HG03469 (cell line): ENCODE results near the gene OGN.

ENCODE experiments used
- ATAC-seq: cut with Tn5 transposase; IDR thresholded peaks from one replicate; pipeline ENCODE4 v1.9.1; 2021; ENCODE audit warnings: mild to moderate bottlenecking, moderate library complexity, moderate number of reproducible peaks; ENCODE audit not compliant: unreplicated experiment

Gene OGN

DNA sequence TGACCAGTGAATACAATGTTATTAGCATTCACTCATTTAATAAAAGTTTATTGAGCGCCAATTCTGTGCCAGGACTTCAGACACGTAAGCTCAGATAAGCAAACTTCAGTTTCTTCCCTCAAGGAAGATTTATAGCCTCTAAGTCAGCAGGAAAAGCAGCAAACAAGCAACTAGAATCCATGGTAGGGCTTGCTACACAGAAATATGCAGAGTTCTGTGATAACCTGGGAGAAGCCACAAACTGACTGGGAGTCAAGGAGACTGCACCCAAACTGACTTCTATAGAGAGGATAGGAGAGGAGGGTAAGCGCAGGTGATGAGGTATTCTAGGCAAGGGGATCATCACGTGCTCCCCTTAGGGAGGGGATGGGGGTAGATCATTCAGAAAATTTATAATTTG lies 1.4 kb upstream of the OGN start:
- no peak for ATAC-seq

DNA sequence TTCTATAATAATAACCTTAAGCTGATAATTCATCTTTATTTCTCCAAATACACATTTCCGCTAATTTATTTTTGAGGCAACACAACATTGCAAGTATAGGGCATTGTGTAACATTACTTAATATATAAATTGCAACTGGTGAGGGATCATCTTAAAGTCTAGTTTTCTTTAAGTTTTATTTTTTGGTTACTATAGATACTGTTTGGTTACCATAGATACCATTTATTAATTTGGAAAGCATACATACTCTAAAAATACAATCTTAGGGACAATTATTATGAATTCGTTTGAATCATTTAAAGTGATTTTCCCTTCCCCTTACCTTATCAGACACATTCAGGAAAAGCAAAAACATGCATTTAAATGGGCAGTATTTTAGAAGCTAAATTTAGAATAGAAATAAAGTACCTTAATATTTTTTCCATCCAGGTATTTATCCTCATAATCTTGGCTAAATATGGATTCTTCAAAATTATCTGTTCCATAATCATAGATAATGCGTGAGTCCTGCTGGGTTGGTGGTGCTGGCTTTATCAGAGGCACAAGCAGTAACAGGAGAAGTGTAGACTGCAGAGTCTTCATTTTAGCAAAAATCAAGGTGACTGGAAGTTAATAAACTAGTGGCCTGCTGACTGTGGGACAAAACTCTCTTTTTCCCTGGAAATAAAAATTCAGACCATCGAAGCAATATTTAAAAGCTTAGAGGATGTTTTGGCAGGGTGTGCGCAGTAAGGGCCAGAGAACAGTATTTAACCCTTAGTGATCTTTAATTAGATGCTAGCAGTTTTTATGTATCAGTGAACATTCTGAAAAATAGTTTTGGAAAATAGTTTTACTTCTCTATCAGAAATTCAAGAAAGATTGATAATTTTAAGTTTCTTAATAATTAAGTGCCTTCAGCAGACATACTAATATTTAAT lies 1.3 kb downstream of the OGN start:
- ATAC-seq: no peak

DNA sequence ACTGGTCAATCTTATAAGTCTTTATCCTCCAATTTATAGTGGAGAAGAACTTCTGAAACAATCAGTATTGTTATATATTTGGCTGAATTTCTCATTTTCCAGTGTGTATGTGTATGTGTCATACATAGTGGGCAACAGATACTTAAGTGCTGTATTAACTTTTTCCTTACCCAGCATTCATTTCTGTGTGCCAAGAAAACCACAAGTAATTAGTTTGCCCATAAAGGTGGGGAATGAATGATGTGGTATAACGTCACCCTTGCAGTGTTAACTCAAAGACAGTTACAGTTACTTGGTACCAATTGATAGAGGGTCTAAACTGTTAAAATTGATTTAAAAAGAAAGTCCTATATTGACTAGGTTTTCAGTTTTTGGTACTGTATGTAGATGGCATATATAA lies 2.0 kb downstream of the OGN start:
- ATAC-seq: no peak

- ATAC-seq: no peak
These were observed 6.5 kb downstream of the OGN start for GRCh38 chr9:92397853-92398252.

DNA sequence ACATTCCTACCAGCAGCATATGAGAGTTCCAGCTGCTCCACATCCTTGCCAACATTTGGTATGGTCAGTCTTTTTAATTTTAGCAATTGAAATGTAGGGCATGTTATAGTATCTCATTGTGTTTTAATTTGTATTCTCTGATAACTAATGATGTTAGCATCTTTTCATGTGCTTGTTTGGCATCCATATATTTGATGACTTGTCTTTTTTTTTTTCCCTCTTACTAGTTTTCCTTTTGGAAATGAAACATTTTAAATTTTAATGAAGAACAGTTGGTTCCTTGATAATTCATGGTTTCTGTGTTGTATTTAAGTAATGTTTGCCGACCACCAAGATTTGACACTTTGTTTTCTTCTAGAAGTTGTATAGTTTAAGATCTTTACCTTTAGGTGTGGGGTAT lies 8.8 kb downstream of the OGN start:
- no peak for ATAC-seq

DNA sequence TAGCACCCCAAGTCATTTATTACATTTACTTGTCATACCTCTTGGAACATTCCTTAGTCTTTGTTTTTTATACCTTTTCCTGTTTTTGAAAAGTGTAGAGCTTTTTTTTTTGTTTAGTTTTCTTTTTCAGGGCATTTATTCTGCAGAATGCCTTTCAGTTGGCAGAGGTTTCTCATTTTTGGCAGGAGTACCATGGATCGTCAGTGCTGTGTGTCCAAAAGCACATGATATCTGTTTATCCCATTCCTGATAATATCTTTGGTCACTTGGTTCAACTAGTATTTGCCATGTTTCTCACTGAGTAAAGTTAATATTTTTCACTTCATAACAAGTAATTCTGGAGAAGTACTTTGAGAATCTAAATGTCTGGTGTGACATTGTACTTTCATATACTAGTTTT lies 10.7 kb downstream of the OGN start:
- ATAC-seq: no peak

- ATAC-seq: no peak
These were observed 11.7 kb downstream of the OGN start for GRCh38 chr9:92392690-92393089.

- no peak for ATAC-seq
These were observed 18.4 kb downstream of the OGN start for GRCh38 chr9:92385953-92386352.

DNA sequence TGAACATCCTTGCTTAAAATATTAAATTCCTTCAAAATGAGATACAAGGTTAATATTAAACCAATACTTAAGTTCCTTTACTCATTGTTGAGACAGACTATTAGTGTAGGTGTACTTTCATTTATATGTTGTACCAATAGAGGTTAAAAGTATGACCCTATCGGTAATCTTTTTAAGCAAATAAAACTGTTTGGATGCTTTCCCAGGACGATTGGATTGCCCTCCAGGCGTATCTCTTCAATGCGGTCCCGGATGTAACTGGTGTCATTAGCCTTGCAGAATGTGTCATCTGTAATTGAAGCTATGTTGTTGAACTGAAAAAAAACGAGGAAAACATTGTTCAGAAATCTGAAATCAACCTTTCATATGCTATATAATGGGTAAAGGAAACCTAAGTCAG lies 18.9 kb downstream of the OGN start:
- no peak for ATAC-seq

DNA sequence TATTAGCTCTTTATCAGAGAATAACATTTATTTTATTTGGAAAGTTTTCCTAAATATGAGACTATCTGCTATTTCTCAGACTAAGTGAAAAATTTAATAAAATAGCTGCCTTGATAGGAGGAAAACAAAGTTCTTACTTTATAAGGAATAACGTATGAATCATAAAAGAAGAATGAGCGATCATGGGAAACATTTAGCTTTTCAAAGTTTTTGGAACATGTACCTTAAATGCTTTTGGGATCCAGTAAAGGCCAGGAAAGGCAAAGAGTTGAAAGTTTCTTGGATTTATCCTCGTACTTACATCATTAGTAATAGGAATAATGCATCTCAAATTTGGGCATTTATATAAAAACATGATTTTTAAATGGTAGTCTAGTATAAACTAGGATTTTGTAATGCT lies 19.4 kb downstream of the OGN start:
- ATAC-seq: no peak

GRCh38 chr9:92384375-92384774 lies 20.0 kb downstream of the OGN start:
- ATAC-seq: no peak

GRCh38 chr9:92381775-92382174 lies 22.6 kb downstream of the OGN start:
- no peak for ATAC-seq

DNA sequence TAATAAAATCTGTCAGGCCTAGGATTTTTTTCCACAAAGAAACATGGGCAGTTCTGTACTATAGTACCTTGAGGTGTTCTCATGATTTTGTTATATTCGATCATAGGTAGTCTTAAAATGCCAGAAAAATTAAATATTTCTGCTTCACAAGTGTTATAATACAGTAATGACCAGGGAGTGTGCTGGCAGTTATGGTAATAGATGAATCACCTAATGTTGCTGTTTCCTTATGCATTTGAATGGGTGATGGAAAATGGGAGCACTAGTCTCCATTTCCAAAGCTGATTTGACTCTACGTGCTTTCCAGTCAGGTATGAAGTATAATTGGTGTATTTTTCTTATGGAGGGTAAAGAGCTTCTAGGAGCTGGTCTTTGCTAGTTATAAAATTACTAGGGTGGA lies 23.8 kb downstream of the OGN start:
- ATAC-seq: no peak

DNA sequence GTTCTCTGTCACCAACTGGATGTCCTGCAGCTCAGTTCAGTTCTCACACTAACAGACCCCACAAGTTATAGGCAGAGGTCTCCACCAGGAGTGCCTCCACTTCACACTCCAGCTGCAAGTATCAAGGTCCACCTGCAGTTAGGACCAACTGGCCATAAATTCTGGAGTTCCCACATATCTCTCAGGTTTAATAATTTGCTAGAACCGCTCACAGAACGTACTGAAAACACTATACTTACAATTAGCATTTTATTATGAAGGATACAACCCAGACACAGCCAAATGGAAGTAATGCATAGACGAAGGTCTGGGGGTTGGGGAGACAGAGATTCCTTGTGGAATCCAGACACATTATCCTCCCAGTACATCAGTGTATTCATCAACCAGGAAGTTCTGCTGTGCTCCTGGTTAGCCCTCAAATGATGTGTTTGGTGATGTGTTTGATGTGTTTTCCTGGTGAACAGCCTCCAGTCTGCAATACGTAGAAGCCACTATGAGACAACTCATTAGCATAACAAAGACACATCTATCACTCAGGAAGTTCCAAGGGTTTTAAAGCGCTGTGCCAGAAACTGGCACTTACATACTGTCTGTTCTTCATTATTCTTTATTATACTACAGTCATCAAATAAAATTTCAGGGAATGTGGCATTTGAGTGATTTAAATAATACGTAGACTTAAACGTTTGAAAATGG lies 25.4 kb downstream of the OGN start:
- ATAC-seq: no peak

DNA sequence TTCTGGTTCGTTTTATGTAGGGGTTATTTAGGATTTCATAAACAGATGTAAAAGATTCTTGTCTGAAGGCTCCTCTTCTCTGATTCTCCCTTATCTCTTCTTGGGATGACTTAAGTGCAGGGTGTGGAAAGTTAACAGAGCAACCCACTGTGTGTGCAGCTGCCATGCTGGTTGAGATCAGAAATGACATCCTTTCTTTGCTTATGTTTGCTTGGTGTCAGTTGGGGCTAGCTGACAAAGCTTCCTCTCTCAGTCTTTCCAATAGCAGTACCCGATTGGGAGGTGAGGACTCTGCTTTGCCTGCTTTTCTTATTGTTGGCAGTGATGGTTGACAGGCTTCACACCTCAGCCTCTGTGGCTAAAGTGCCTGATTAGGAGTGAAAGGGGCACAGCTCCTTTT lies 26.5 kb downstream of the OGN start:
- ATAC-seq: no peak

DNA sequence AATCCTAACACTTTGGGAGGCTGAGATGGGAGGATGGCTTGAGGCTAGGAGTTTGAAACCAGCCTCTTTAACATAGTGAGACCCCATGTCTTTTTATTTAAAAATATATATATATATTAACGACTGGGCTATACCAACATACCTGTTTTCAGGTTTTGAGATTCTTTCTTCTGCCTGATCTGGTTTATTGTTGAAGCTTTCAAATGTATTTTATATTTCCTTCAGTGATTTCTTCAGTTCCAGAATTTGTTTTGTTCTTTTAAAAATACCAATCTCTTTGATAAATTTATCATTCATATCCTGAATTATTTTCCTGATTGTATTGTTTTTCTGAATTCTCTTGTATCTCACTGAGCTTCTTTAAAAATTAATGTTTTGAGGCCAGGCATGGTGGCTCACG lies 31.2 kb downstream of the OGN start:
- no peak for ATAC-seq

DNA sequence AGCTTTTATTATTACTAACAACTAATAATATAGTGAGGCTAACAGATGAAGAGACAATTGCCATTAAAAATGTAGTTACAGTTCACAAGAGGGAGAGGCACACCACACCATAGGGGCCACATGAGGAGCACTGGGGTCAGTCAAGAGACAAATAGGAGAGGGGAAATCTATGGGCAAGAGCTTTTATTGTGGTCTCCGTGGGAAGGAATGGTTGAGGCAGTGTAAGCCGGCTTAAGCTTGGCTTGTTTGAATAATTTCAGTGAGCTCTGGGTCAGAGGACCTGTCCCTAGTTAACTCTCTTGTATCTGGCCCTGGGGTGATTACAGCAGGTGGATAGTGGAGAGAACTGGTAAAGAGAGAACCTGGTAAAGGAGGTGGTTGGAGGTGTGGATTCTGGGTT lies 35.3 kb downstream of the OGN start:
- no peak for ATAC-seq

DNA sequence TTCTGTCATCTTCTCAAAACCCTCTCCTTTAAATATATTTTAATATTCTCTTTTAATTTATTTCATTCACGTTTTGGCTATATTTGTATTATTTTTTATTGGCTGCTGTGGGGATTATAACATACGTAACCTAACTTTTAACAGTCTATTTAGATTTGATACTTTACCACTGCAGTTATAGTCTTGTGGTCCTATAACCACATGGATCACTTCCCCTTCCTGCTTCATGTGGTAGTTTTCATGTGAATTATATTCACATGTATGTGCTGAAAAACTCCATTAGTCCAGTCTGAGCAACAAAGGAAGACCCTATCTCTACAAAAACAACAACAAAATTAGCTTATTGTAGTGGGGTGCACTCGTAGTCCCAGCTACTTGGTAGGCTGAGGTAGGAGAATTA lies 44.3 kb downstream of the OGN start:
- ATAC-seq: no peak

GRCh38 chr9:92359394-92359995 lies 44.9 kb downstream of the OGN start:
- no peak for ATAC-seq

DNA sequence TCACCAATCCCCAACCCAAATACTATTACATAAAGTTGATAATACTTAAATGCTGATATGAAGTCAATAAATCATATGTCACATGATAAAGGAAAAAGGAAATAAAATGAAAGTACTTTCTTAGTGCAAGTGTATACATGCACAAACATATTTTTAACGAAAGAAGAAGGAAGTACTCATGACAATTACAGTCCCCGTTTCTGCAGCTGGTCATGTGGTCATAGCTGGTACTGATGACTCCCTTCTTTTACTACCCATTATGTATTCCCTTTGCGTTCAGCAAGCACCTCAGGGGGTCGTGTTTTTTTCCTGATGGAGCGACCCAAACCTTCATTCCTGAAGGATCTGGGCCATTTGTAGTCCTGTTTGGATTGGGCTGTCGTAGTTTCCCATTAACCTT lies 51.3 kb downstream of the OGN start:
- no peak for ATAC-seq

- no peak for ATAC-seq
These were observed 53.6 kb downstream of the OGN start for GRCh38 chr9:92350740-92351133.
